ENCODE results near the gene KDM1A.
"Not testable (repeated sequence)": the region's sequence is repeated elsewhere in the genome, so short reads cannot be mapped to it uniquely, and the experiment has no call there.

DNA sequence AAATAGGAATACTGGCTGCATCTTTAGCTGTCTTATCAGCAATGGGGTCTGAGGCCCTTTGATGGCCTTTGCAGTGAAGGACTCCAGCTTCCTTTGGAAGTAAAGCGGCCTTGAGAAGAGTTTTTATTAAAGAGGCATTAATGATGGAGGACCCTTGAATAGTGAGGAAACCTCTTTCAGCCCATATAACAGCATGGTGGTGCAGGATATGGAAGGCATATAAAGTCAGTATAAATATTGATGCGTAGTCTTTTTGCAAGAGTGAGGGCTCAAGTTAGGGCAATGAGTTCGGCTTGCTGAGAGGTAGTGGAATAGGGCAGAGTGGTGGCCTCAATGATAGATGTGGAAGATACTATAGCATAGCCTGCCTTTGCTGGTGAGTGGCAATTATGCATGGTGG is 19.1 kb upstream of the KDM1A start:
- TF ChIP-seq, protein P1, sequence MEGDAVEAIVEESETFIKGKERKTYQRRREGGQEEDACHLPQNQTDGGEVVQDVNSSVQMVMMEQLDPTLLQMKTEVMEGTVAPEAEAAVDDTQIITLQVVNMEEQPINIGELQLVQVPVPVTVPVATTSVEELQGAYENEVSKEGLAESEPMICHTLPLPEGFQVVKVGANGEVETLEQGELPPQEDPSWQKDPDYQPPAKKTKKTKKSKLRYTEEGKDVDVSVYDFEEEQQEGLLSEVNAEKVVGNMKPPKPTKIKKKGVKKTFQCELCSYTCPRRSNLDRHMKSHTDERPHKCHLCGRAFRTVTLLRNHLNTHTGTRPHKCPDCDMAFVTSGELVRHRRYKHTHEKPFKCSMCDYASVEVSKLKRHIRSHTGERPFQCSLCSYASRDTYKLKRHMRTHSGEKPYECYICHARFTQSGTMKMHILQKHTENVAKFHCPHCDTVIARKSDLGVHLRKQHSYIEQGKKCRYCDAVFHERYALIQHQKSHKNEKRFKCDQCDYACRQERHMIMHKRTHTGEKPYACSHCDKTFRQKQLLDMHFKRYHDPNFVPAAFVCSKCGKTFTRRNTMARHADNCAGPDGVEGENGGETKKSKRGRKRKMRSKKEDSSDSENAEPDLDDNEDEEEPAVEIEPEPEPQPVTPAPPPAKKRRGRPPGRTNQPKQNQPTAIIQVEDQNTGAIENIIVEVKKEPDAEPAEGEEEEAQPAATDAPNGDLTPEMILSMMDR (IDR thresholded peaks at IDR 0.05): not testable (repeated sequence)
- not testable (repeated sequence) for TF ChIP-seq POLR2A (IDR thresholded peaks at IDR 0.05)
